HPDE6-E6E7 (cell line): ENCODE results near the gene SFXN3.

Experiments used
- DNase-seq: peaks from one replicate; pipeline ENCODE4 v3.0.0; 2011; ENCODE audit warnings: missing footprints; ENCODE audit errors: extremely low spot score

Gene SFXN3

GRCh38 chr10:101056365-101057151 lies 25.5 kb downstream of the SFXN3 start:
- DNase-seq: no peak

GRCh38 chr10:101060036-101060950 lies 29.3 kb downstream of the SFXN3 start:
- peak; percentile 89 for DNase-seq

GRCh38 chr10:101060951-101061623 lies 30.1 kb downstream of the SFXN3 start:
- peak; percentile 90 for DNase-seq

- DNase-seq: no peak
These were observed 30.7 kb downstream of the SFXN3 start, which contains the start of gene KAZALD1 for GRCh38 chr10:101061624-101062231. Gene KAZALD1 (plus strand): TSS chr10:101061989. CDS start chr10:101062593, 604 bp downstream.

GRCh38 chr10:101062232-101063049 lies 31.4 kb downstream of the SFXN3 start:
- DNase-seq: no peak

- no peak for DNase-seq
These were observed 32.1 kb downstream of the SFXN3 start for GRCh38 chr10:101063050-101063525.

GRCh38 chr10:101063548-101064414 lies 32.7 kb downstream of the SFXN3 start:
- DNase-seq: no peak

- no peak for DNase-seq
These were observed 33.5 kb downstream of the SFXN3 start for GRCh38 chr10:101064415-101065030.

GRCh38 chr10:101065481-101066145 lies 34.6 kb downstream of the SFXN3 start:
- DNase-seq: no peak

- DNase-seq: peak; percentile 75
These were observed 35.3 kb downstream of the SFXN3 start for GRCh38 chr10:101066146-101066895.

GRCh38 chr10:101066896-101067355 lies 35.9 kb downstream of the SFXN3 start:
- no peak for DNase-seq

GRCh38 chr10:101067356-101068083 lies 36.5 kb downstream of the SFXN3 start:
- DNase-seq: no peak

- DNase-seq: no peak
These were observed 38.4 kb downstream of the SFXN3 start for GRCh38 chr10:101069441-101069840.

GRCh38 chr10:101070098-101070497 lies 39.1 kb downstream of the SFXN3 start:
- no peak for DNase-seq

GRCh38 chr10:101071267-101071884 lies 40.3 kb downstream of the SFXN3 start:
- DNase-seq: no peak

- no peak for DNase-seq
These were observed 40.9 kb downstream of the SFXN3 start for GRCh38 chr10:101071885-101072433.
